Mesendoderm (in vitro differentiated cells): ENCODE data around the gene ADAMTS17.
A peak's percentile ranks its signal among the peaks of the same experiment; 100 is the strongest.

Experiments
- DNase-seq: peaks from one replicate; pipeline ENCODE4 v3.0.0; 2013
- H2AK5ac ChIP-seq: 2 replicates; pipeline ENCODE4 v1.6.1; 2013; ENCODE audit warnings: low read length, inconsistent platforms
- H2BK120ac ChIP-seq: 2 replicates; pipeline ENCODE4 v1.6.1; 2013; ENCODE audit warnings: low read depth, mild to moderate bottlenecking, low read length, moderate library complexity, mixed read lengths
- H2BK15ac ChIP-seq: replicated peaks from 2 replicates; pipeline ENCODE4 v1.6.1; 2013; ENCODE audit warnings: low read depth, mild to moderate bottlenecking, moderate library complexity
- H2BK5ac ChIP-seq: 2 replicates; pipeline ENCODE4 v1.6.1; 2013; ENCODE audit warnings: low read length, inconsistent platforms
- H3K18ac ChIP-seq: 2 replicates; pipeline ENCODE4 v1.6.1; 2013; ENCODE audit warnings: mild to moderate bottlenecking, low read length, mixed read lengths
- H3K23ac ChIP-seq: one replicate; pipeline ENCODE4 v1.6.1; 2013; ENCODE audit warnings: low read length
- H3K27ac ChIP-seq: 2 replicates; pipeline ENCODE4 v1.5.1; 2013; ENCODE audit warnings: low read depth, mild to moderate bottlenecking, inconsistent platforms, low read length, moderate library complexity
- H3K27me3 ChIP-seq: 2 replicates; pipeline ENCODE4 v1.6.1; 2013; ENCODE audit warnings: low read length, control low read depth, mild to moderate bottlenecking, inconsistent platforms; ENCODE audit not compliant: insufficient read depth, poor library complexity
- H3K36me3 ChIP-seq: 2 replicates; pipeline ENCODE4 v1.6.1; 2013; ENCODE audit warnings: low read length, inconsistent platforms; ENCODE audit not compliant: control insufficient read depth, insufficient read depth
- H3K4ac ChIP-seq: one replicate; pipeline ENCODE4 v1.6.1; 2013; ENCODE audit warnings: low read depth, mild to moderate bottlenecking, low read length, moderate library complexity
- H3K4me1 ChIP-seq: 2 replicates; pipeline ENCODE4 v1.6.1; 2013; ENCODE audit warnings: low read depth, low read length, inconsistent platforms; ENCODE audit not compliant: control insufficient read depth
- H3K4me2 ChIP-seq: 2 replicates; pipeline ENCODE4 v1.6.1; 2013; ENCODE audit warnings: low read length
- H3K4me3 ChIP-seq: 2 replicates; pipeline ENCODE4 v1.5.1; 2013; ENCODE audit warnings: mild to moderate bottlenecking, low read length
- H3K56ac ChIP-seq: one replicate; pipeline ENCODE4 v1.6.1; 2013; ENCODE audit warnings: low read length
- H3K79me1 ChIP-seq: 2 replicates; pipeline ENCODE4 v1.6.1; 2013; ENCODE audit warnings: low read length, inconsistent platforms
- H3K79me2 ChIP-seq: 2 replicates; pipeline ENCODE4 v1.6.1; 2013; ENCODE audit warnings: mild to moderate bottlenecking, low read length; ENCODE audit not compliant: control insufficient read depth, insufficient read depth
- H3K9ac ChIP-seq: 2 replicates; pipeline ENCODE4 v1.6.1; 2013; ENCODE audit warnings: low read length, inconsistent platforms
- H4K5ac ChIP-seq: one replicate; pipeline ENCODE4 v1.6.1; 2013; ENCODE audit warnings: low read length
- H4K8ac ChIP-seq: one replicate; pipeline ENCODE4 v1.6.1; 2013; ENCODE audit warnings: low read depth, mild to moderate bottlenecking, control low read depth, low read length, moderate library complexity
- WGBS: extraction: QIAGEN DNeasy Blood & Tissue Kit; methylation state at CpG from one replicate; pipeline ENCODE4 v1.1.7; 2013; ENCODE audit warnings: low lambda C conversion rate, missing lambda C conversion rate; ENCODE audit not compliant: insufficient coverage; ENCODE audit errors: extremely low coverage; 5-methylcytosine and 5-hydroxymethylcytosine counted together

ADAMTS17 gene

DNA sequence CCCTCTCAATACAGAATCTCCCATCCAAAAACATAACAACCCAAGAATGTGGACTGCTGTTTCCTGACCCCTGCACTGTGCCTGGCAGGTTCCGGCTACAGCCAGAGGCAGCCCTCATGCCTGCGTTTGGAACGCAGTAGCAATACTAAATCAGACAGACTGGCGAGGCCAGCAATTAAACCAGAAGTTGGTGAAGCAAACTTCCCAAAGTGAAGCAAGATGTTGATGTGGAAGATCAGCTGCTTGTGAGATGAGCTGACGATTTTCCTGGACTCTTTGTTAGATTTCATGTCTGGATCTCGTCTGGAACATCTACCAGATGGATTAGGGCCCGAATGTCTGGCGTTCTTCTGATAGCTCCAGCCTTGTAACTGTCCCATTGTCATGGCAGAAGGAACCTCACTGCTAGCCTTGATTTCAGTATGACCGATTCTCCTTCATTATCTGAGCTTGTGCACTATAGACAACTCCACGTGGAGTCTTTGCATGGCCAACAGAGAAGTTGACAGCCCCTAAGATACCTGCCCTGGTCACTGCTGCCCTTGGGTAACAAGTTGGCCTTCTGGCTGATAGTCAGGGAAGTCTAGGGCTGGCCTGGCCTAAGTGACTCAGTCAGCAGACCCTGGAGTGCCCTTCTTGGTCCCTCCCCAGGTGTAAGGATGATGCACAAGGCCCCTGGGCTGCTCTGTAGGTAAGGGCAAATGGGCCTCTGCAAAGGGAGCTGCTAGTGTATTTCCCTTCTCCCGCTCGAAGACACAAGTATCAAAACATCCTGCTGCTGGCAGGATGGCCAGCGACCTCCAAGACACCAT, 126.5 kb downstream of the ADAMTS17 start:
- Histone ChIP-seq H2BK5ac (no peak overlapping the region), H3K9ac (no peak overlapping the region), H3K4ac (no peak overlapping the region), H3K56ac (no peak overlapping the region), H2BK120ac (no peak overlapping the region), H3K23ac (no peak overlapping the region), H3K4me3 (no peak overlapping the region), H2AK5ac (no peak overlapping the region), H3K27ac (no peak overlapping the region), H3K36me3 (no peaks in the 10 kb centered on the region), H2BK15ac (no peak overlapping the region), H3K18ac (no peak overlapping the region), H3K4me1 (peaks cover 2% of the 10 kb centered on the region), H4K8ac (no peak overlapping the region), H3K4me2 (no peak overlapping the region), H3K79me1 (no peaks in the 10 kb centered on the region), H3K79me2 (no peaks in the 10 kb centered on the region), H3K27me3 (no peaks in the 10 kb centered on the region), H4K5ac (no peak overlapping the region)
- no CpG with 5 or more reads among the region's 13 CpGs for WGBS
- DNase-seq: no peak

DNA sequence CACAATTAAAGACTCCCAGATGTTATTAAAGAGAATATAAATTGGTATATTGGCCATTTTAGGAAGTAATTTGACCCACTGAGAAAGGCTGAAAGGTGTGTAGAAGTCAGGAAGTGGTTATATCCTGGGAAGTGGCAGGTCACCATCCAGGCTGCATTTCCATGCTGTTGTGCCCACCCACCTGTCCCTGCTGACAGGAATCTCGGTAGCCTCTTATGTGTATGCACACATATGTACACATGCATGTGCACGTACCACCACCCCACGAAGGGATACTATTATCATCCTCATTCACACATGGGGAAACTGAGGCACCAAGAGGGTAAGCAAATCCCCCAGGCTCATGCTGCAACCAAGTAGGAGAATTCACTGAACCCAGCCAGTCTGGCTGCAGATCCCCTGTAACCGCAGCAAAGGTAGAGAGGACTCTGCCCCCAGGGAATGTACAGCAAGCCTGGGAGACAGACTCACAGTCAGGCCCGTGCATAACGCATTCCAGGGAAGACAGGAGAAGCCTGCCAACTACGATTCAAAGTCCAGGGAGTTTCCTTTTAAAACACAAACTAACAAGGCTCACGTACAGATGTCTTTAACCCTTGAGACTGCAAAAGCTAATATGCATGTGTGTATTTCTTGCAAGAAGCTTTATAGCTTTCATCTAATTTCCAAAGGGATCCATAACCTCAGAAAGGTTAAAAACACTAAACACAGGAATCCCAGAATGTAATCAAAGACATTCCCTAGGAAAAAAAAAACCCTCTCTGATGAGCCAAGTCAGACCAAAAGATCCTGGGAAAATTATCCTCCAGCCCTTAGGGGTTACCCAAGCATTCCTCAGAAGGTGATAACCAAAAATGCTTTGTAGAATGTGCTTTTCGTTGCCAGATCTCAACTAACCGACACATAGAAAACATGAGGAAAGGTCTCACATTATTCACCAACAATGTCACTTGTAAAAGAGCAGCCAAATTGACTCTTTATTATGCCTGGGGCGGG, 129.6 kb downstream of the ADAMTS17 start:
- Histone ChIP-seq H2BK5ac (no peak overlapping the region), H3K4ac (no peak overlapping the region), H3K9ac (no peak overlapping the region), H3K27ac (no peak overlapping the region), H2AK5ac (no peak overlapping the region), H3K4me3 (no peak overlapping the region), H3K18ac (no peak overlapping the region), H2BK15ac (no peak overlapping the region), H3K4me2 (no peak overlapping the region), H3K79me1 (no peaks in the 10 kb centered on the region), H3K4me1 (peaks cover 2% of the 10 kb centered on the region), H2BK120ac (no peak overlapping the region), H3K56ac (no peak overlapping the region), H4K8ac (no peak overlapping the region), H4K5ac (no peak overlapping the region), H3K23ac (no peak overlapping the region), H3K36me3 (no peaks in the 10 kb centered on the region), H3K27me3 (no peaks in the 10 kb centered on the region), H3K79me2 (no peaks in the 10 kb centered on the region)
- DNase-seq: peak; percentile 53
- no CpG with 5 or more reads among the region's 11 CpGs for WGBS

DNA sequence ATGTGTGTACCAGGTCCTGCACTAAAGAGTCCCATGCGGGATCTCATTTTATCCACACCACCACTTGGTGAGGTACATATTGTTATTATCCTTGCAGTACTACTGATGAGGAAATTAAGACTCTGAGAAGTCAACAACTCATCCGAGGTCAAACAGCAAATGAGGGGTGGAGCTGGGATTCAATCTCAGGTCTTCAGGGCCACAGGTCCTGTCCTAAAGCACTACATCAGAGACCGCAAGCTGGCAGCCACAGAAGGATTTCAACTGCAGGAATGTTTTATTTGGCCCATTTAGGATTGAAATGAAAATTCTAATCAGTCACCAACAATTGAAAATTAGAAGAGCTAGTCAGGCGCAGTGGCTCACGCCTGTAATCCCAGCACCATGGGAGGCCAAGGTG, 131.4 kb downstream of the ADAMTS17 start:
- H2BK120ac ChIP-seq: no peak overlapping the region
- no peak overlapping the region for H2AK5ac ChIP-seq
- H2BK15ac ChIP-seq: no peak overlapping the region
- H4K5ac ChIP-seq: no peak overlapping the region
- no peaks in the 10 kb centered on the region for H3K79me2 ChIP-seq
- H3K27ac ChIP-seq: no peak overlapping the region
- H2BK5ac ChIP-seq: no peak overlapping the region
- H3K4me2 ChIP-seq: no peak overlapping the region
- H3K9ac ChIP-seq: no peak overlapping the region
- no peak overlapping the region for H3K4ac ChIP-seq
- no peaks in the 10 kb centered on the region for H3K27me3 ChIP-seq
- H4K8ac ChIP-seq: no peak overlapping the region
- H3K23ac ChIP-seq: no peak overlapping the region
- H3K36me3 ChIP-seq: no peaks in the 10 kb centered on the region
- no peak overlapping the region for H3K18ac ChIP-seq
- WGBS: no CpG with 5 or more reads among the region's 5 CpGs
- H3K56ac ChIP-seq: no peak overlapping the region
- no peaks in the 10 kb centered on the region for H3K79me1 ChIP-seq
- H3K4me1 ChIP-seq: peaks cover 2% of the 10 kb centered on the region
- no peak for DNase-seq
- H3K4me3 ChIP-seq: no peak overlapping the region

DNA sequence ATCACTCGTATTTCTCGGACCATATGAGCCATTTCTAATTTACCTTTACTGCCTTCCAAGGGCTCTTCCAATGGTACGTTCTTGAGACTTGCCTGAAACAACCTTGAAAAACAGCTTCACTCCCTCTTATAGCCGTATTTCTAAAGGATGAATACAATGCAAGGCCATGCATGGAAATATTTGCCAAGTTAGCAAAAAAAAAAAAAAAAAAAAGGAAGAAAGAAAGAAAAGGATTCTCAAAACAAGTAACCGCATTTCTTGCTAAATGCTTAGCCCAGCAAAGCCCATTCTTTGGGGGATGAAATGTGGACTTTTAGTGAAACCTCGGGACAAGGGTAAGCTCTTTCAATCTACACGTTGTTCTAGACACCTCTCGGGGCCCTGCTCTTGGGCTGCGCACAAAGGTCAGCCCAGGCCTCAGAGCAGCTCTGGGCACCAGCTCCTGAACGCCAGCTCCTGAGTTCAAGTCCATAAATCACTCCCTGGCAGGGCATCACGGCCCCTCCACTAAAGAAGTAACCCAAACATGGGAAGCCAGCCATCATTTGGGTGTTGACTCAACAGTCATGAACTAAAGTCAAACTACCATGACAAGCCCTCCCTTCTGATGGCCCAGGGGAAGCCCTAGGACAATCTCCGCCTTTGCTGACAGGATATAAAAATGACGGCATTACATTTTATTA, 132.7 kb downstream of the ADAMTS17 start:
- Histone ChIP-seq H2BK120ac (no peak overlapping the region), H2BK5ac (no peak overlapping the region), H3K23ac (no peak overlapping the region), H4K8ac (no peak overlapping the region), H3K4me2 (no peak overlapping the region), H3K27ac (no peak overlapping the region), H3K4me3 (no peak overlapping the region), H2AK5ac (no peak overlapping the region), H3K18ac (no peak overlapping the region), H3K4ac (no peak overlapping the region), H3K9ac (no peak overlapping the region), H3K79me1 (no peaks in the 10 kb centered on the region), H3K56ac (no peak overlapping the region), H3K27me3 (no peaks in the 10 kb centered on the region), H2BK15ac (no peak overlapping the region), H3K36me3 (no peaks in the 10 kb centered on the region), H3K79me2 (no peaks in the 10 kb centered on the region), H3K4me1 (peaks cover 2% of the 10 kb centered on the region), H4K5ac (no peak overlapping the region)
- WGBS: no CpG with 5 or more reads among the region's 13 CpGs
- no peak for DNase-seq

DNA sequence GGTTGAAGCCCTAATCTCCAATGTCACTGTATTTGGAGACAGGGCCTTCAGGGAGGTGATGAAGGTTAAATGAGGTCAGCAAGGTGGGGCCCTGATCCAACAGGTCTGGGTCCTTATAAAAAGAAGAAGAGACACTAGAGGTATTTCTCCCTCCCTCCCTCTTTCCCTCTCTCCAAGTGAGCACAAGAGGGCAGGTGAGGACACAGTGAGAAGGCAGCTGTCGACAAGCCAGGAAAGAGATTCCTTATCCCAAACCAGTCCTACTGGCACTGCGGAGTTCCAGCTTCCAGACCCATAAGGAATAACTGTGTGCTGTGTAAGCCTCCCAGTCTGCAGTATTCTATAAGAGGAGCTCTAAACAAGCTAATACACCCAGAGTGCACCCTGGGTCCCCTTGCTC, 134.7 kb downstream of the ADAMTS17 start:
- Histone ChIP-seq H3K36me3 (no peaks in the 10 kb centered on the region), H3K9ac (no peak overlapping the region), H3K27me3 (no peaks in the 10 kb centered on the region), H3K4me1 (peaks cover 2% of the 10 kb centered on the region), H3K79me1 (no peaks in the 10 kb centered on the region), H2BK5ac (no peak overlapping the region), H3K23ac (no peak overlapping the region), H4K5ac (no peak overlapping the region), H3K18ac (no peak overlapping the region), H2BK120ac (no peak overlapping the region), H3K4ac (no peak overlapping the region), H2BK15ac (no peak overlapping the region), H3K79me2 (no peaks in the 10 kb centered on the region), H3K4me2 (no peak overlapping the region), H3K56ac (no peak overlapping the region), H3K4me3 (no peak overlapping the region), H3K27ac (no peak overlapping the region), H2AK5ac (no peak overlapping the region), H4K8ac (no peak overlapping the region)
- DNase-seq: peak; percentile 51
- WGBS: no CpG with 5 or more reads among the region's 2 CpGs
